Neural progenitor cell (in vitro differentiated cells): ENCODE results near the gene PPFIA2.

Experiments used
- EZH2phosphoT487 ChIP-seq: fragments of 200-600 bp; sonication (generic); IDR thresholded peaks from 2 replicates; pipeline ENCODE4 v1.6.1; 2017; ENCODE audit warnings: antibody characterized with exemption
- TF ChIP-seq, protein P1 (sequence below): fragments of 200-600 bp; sonication (generic); IDR thresholded peaks from 2 replicates; pipeline ENCODE4 v1.5.1; 2017; ENCODE audit warnings: antibody characterized with exemption, mild to moderate bottlenecking

DNA sequence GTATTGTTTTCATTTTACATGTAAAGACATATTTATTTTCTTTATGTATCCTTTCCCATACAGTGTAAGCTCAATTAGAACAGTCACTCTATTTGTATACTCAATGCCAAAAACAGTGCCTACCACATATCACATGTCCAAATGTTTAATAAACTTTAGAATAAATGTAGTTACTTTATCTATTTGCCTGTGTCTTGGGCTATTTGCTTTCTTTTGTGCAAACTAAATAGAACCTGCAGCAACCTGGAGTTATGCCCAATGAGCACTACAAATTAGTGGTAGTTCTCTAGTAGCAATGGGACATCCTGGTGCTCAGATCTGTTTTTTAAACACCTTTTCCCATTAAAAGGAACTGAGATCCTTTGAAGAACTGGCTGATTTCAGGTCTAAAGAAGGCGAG, 186.7 kb downstream of the PPFIA2 start:
- no peak for TF ChIP-seq EZH2phosphoT487
- TF ChIP-seq, protein P1, sequence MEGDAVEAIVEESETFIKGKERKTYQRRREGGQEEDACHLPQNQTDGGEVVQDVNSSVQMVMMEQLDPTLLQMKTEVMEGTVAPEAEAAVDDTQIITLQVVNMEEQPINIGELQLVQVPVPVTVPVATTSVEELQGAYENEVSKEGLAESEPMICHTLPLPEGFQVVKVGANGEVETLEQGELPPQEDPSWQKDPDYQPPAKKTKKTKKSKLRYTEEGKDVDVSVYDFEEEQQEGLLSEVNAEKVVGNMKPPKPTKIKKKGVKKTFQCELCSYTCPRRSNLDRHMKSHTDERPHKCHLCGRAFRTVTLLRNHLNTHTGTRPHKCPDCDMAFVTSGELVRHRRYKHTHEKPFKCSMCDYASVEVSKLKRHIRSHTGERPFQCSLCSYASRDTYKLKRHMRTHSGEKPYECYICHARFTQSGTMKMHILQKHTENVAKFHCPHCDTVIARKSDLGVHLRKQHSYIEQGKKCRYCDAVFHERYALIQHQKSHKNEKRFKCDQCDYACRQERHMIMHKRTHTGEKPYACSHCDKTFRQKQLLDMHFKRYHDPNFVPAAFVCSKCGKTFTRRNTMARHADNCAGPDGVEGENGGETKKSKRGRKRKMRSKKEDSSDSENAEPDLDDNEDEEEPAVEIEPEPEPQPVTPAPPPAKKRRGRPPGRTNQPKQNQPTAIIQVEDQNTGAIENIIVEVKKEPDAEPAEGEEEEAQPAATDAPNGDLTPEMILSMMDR: no peak
